Panc1 (cell line): Measurements from ENCODE around the gene GADD45A. TPM values are rescaled to one million over a fixed set of nuclear protein-coding genes. Genes with fewer than 3 reads are reported as not detected.
"Not testable (repeated sequence)": the region's sequence is repeated elsewhere in the genome, so short reads cannot be mapped to it uniquely, and the experiment has no call there.

Experiments
- ATAC-seq: fragments of 200-7000 bp; cut with Tn5 transposase; 2 replicates; pipeline ENCODE4 v1.9.1; 2020; ENCODE audit warnings: mild to moderate bottlenecking, moderate library complexity
- BruUV-seq: library from RNA; stranded (reverse); fragments of 400-500 nt; replicated peaks from 2 replicates; lab custom pipeline; 2021; lab: Mats Ljungman, UMichigan
- CTCF ChIA-PET: fragments of 300-600 bp; sonication (Branson Sonifier 250); formaldehyde crosslinking; loops from one replicate; lab custom pipeline; 2022; ENCODE audit warnings: antibody characterized with exemption; lab: Charles Lee
- POLR2A ChIA-PET: fragments of 300-600 bp; sonication (Branson Sonifier 250); formaldehyde crosslinking; loops from one replicate; lab custom pipeline; 2022; ENCODE audit warnings: antibody characterized with exemption; lab: Charles Lee
- DNase-seq: peaks from one replicate; pipeline ENCODE4 v3.0.0-alpha.2; 2010; ENCODE audit warnings: low read depth, low spot score
- H3K27ac ChIP-seq: 2 replicates; pipeline ENCODE4 v1.5.1; 2011; ENCODE audit warnings: mild to moderate bottlenecking, low read length, inconsistent platforms
- H3K27me3 ChIP-seq: fragments of 200-500 bp; sonication (Bioruptor generic); 2 replicates; pipeline ENCODE4 v1.6.0; 2014; ENCODE audit warnings: low read length, inconsistent platforms; ENCODE audit not compliant: control insufficient read depth, insufficient read depth
- H3K36me3 ChIP-seq: fragments of 200-500 bp; sonication (Bioruptor generic); 2 replicates; pipeline ENCODE4 v1.5.1; 2014; ENCODE audit warnings: inconsistent platforms, mild to moderate bottlenecking, low read length, moderate library complexity; ENCODE audit not compliant: control insufficient read depth, insufficient read depth
- H3K4me1 ChIP-seq: 2 replicates; pipeline ENCODE4 v1.5.1; 2011; ENCODE audit warnings: inconsistent platforms, mild to moderate bottlenecking, low read length, moderate library complexity; ENCODE audit not compliant: control insufficient read depth, insufficient read depth
- H3K4me3 ChIP-seq, 2 experiments: 2 replicates each; pipeline ENCODE4 v1.5.1; 2011 to 2012; ENCODE audit warnings: low read depth in 2 of 2, low read length in 2 of 2, mild to moderate bottlenecking in 2 of 2, inconsistent platforms in 1 of 2, moderate library complexity in 1 of 2
- H3K9me3 ChIP-seq: fragments of 200-500 bp; sonication (Bioruptor generic); 2 replicates; pipeline ENCODE4 v1.5.1; 2014; ENCODE audit warnings: low read depth, mild to moderate bottlenecking, inconsistent platforms, low read length, moderate library complexity; ENCODE audit not compliant: control insufficient read depth, insufficient read depth
- POLR2AphosphoS5 ChIP-seq: IDR thresholded peaks from 2 replicates; pipeline ENCODE4 v1.6.1; 2012; ENCODE audit warnings: mild to moderate bottlenecking, low read depth, low read length, moderate library complexity
- SIN3A ChIP-seq: IDR thresholded peaks from 2 replicates; pipeline ENCODE4 v1.6.1; 2012; ENCODE audit warnings: low read depth, mild to moderate bottlenecking, low read length, moderate library complexity, borderline replicate concordance; ENCODE audit not compliant: insufficient read depth
- TCF7L2 ChIP-seq: IDR thresholded peaks from 2 replicates; pipeline ENCODE4 v1.6.1; 2011; ENCODE audit warnings: mild to moderate bottlenecking, low read depth, low read length, inconsistent platforms
- in situ Hi-C: cut with HindIII; loops from 2 replicates; pipeline ENCODE4 v1.10.0; 2016; ENCODE audit warnings: low sequenced_read_pairs, low pct_unique_long_range_greater_than_20kb
- intact Hi-C: fragments of 100-400 bp; cut with micrococcal nuclease; formaldehyde crosslinking; loops from one replicate; pipeline ENCODE4 v1.10.0; 2022; ENCODE audit not compliant: unreplicated experiment
- total RNA-seq: library from RNA; stranded (reverse); gene quantifications from one replicate; pipeline ENCODE4 v1.2.1, GENCODE V29; 2021; ENCODE audit not compliant: unreplicated experiment
- TF ChIP-seq, protein P1 (sequence below): fragments of 450-650 bp; IDR thresholded peaks from 2 replicates; pipeline ENCODE4 v1.5.1; 2017; ENCODE audit warnings: mild to moderate bottlenecking
- TF ChIP-seq, protein P2 (sequence below), 2 experiments: IDR thresholded peaks; 2 replicates each; pipeline ENCODE4 v1.6.1; 2011 to 2012; ENCODE audit warnings: low read depth in 2 of 2, control low read depth in 1 of 2, low read length in 1 of 2, mild to moderate bottlenecking in 1 of 2, moderate library complexity in 1 of 2; ENCODE audit not compliant: insufficient read depth in 1 of 2

Gene GADD45A
- total RNA-seq, 1 experiment from 2014 or later: 106 TPM

DNA sequence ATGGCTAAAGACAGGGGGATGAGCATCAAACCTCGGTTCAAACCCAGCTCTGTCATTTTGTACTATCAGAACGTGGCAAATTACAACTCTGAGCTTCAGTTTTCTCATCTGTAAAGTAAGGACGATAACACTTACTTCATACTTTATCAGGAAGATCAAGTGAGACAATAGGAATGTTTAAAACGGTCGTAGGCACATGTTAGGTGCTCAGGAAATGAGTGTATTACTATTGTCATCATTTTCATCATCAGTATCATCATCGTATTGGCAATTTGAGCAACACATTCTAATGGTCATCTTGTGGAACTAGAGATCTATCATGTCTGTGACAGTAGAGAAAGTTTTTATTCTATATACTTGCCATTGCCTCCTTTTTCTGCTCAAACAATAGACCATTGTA lies 22.1 kb upstream of the GADD45A start:
- ChIA-PET CTCF (no interaction called here), POLR2A (no interaction called here)
- Histone ChIP-seq H3K36me3 (no peaks in the 10 kb centered on the region), H3K27ac (no peak overlapping the region; the same call in 1 of the 2 replicates), H3K9me3 (no peaks in the 10 kb centered on the region), H3K4me1 (peaks cover 3% of the 10 kb centered on the region; the same call in 1 of the 2 replicates), H3K27me3 (no peaks in the 10 kb centered on the region), H3K4me3 (no peak overlapping the region)
- TF ChIP-seq SIN3A: no peak
- no peak for TF ChIP-seq TCF7L2
- TF ChIP-seq, protein P1, sequence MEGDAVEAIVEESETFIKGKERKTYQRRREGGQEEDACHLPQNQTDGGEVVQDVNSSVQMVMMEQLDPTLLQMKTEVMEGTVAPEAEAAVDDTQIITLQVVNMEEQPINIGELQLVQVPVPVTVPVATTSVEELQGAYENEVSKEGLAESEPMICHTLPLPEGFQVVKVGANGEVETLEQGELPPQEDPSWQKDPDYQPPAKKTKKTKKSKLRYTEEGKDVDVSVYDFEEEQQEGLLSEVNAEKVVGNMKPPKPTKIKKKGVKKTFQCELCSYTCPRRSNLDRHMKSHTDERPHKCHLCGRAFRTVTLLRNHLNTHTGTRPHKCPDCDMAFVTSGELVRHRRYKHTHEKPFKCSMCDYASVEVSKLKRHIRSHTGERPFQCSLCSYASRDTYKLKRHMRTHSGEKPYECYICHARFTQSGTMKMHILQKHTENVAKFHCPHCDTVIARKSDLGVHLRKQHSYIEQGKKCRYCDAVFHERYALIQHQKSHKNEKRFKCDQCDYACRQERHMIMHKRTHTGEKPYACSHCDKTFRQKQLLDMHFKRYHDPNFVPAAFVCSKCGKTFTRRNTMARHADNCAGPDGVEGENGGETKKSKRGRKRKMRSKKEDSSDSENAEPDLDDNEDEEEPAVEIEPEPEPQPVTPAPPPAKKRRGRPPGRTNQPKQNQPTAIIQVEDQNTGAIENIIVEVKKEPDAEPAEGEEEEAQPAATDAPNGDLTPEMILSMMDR: no peak
- TF ChIP-seq, protein P2, sequence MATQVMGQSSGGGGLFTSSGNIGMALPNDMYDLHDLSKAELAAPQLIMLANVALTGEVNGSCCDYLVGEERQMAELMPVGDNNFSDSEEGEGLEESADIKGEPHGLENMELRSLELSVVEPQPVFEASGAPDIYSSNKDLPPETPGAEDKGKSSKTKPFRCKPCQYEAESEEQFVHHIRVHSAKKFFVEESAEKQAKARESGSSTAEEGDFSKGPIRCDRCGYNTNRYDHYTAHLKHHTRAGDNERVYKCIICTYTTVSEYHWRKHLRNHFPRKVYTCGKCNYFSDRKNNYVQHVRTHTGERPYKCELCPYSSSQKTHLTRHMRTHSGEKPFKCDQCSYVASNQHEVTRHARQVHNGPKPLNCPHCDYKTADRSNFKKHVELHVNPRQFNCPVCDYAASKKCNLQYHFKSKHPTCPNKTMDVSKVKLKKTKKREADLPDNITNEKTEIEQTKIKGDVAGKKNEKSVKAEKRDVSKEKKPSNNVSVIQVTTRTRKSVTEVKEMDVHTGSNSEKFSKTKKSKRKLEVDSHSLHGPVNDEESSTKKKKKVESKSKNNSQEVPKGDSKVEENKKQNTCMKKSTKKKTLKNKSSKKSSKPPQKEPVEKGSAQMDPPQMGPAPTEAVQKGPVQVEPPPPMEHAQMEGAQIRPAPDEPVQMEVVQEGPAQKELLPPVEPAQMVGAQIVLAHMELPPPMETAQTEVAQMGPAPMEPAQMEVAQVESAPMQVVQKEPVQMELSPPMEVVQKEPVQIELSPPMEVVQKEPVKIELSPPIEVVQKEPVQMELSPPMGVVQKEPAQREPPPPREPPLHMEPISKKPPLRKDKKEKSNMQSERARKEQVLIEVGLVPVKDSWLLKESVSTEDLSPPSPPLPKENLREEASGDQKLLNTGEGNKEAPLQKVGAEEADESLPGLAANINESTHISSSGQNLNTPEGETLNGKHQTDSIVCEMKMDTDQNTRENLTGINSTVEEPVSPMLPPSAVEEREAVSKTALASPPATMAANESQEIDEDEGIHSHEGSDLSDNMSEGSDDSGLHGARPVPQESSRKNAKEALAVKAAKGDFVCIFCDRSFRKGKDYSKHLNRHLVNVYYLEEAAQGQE (IDR thresholded peaks at IDR 0.05; ENCODE audit: insufficient read depth in 1 of 2, low read depth in 2 of 2, low read length in 1 of 2): no peak
- TF ChIP-seq POLR2AphosphoS5: no peak
- in situ Hi-C loops (loop anchor here (25.0 kb wide), 1 partner anchor 126 kb away; no protein-coding TSS in a partner anchor), intact Hi-C loops (no loop called here)
- no TSS peak for BruUV-seq
- no peak for DNase-seq
- no peak for ATAC-seq

DNA sequence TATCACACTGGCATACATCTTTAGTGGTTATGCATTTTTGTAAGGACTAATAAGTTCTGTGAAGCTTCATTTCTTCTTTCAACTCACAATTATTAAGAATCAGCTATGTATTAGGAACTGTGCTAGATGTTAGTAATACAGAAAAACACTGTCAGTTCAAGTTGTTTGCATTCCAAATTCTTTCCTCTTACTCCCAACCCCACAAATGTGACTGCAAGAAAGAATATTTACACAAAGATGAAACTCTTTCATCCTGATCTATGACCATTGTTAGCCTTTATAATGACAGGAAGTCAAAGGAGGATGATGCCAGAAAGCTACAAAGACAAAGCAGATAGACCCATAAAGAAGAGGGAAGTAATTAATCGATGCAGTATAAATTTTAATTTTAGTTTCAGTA lies 21.0 kb upstream of the GADD45A start:
- ATAC-seq (no peak), DNase-seq (no peak)
- Histone ChIP-seq H3K9me3 (no peaks in the 10 kb centered on the region), H3K4me3 (no peak overlapping the region), H3K27ac (no peak overlapping the region; the same call in 1 of the 2 replicates), H3K27me3 (no peaks in the 10 kb centered on the region), H3K36me3 (no peaks in the 10 kb centered on the region), H3K4me1 (peaks cover 3% of the 10 kb centered on the region; the same call in 1 of the 2 replicates)
- BruUV-seq: no TSS peak
- in situ Hi-C loops: loop anchor here (25.0 kb wide), 1 partner anchor 127 kb away; no protein-coding TSS in a partner anchor
- ChIA-PET CTCF (no interaction called here), POLR2A (interaction anchor here (0.6 kb wide), 1 partner anchor 21 kb away, joined by 5 read pairs; the partner anchor contains the start of gene GADD45A)
- intact Hi-C loops: no loop called here
- TF ChIP-seq SIN3A (no peak), TCF7L2 (no peak), POLR2AphosphoS5 (no peak)
- TF ChIP-seq, protein P1: no peak
- TF ChIP-seq, protein P2 (IDR thresholded peaks at IDR 0.05; ENCODE audit: insufficient read depth in 1 of 2, low read depth in 2 of 2, low read length in 1 of 2): no peak

DNA sequence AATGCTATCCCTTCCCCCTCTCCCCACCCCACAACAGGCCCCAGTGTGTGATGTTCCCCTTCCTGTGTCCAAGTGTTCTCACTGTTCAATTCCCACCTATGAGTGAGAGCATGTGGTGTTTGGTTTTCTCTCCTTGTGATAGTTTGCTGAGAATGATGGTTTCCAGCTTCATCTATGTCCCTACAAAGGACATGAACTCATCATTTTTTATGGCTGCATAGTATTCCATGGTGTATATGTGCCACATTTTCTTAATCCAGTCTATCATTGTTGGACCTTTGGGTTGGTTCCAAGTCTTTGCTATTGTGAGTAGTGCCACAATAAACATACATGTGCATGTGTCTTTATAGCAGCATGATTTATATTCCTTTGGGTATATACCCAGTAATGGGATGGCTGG lies 19.7 kb upstream of the GADD45A start:
- BruUV-seq, H3K4me3 ChIP-seq, POLR2A ChIA-PET, H3K36me3 ChIP-seq, intact Hi-C loops, DNase-seq, H3K27ac ChIP-seq, CTCF ChIA-PET, H3K27me3 ChIP-seq, H3K4me1 ChIP-seq, H3K9me3 ChIP-seq, ATAC-seq: not testable (repeated sequence)
- in situ Hi-C loops: loop anchor here (25.0 kb wide), 1 partner anchor 128 kb away; no protein-coding TSS in a partner anchor
